A549 (cell line): ENCODE measurements around the gene SHISA6. TPM values are rescaled to one million over a fixed set of nuclear protein-coding genes. Genes with fewer than 3 reads are reported as not detected.

Source experiments
- ATAC-seq, 2 experiments: fragments of 200-7000 bp in 1 of 2; fragments of >200 bp in 1 of 2; cut with Nextera tagmentation in 1 of 2; cut with Tn5 transposase in 1 of 2; 3 replicates each; pipeline versions ENCODE4 v1.8.0 to v1.9.1; 2018 to 2020; ENCODE audit warnings: mild to moderate bottlenecking in 1 of 2, moderate library complexity in 1 of 2
- CTCF ChIA-PET: fragments of 300-600 bp; sonication (Branson Sonifier 250); formaldehyde crosslinking; extraction: SDS; loops from one replicate; lab custom pipeline; 2021; ENCODE audit warnings: antibody characterized with exemption, inconsistent platforms; lab: Yijun Ruan, JAX
- POLR2A ChIA-PET: fragments of 350-600 bp; formaldehyde crosslinking; extraction: SDS; loops from one replicate; lab custom pipeline; 2021; ENCODE audit warnings: antibody characterized with exemption, inconsistent platforms; lab: Yijun Ruan, JAX
- DNase-seq, 2 experiments: peaks; one replicate each; pipeline versions ENCODE4 v3.0.0 to v3.0.0-alpha.2; 2011 to 2016; ENCODE audit warnings: low read depth in 1 of 2, low spot score in 1 of 2
- FAIRE-seq: peaks from 2 replicates; lab custom pipeline; 2011; peaks lifted over from hg19 to GRCh38; lab: Jason Lieb, UNC
- H3K27ac ChIP-seq, 2 experiments: fragments of >200 bp; sonication (Bioruptor Twin); formaldehyde crosslinking; 3 replicates each; pipeline ENCODE4 v1.5.1; 2016 to 2017
- H3K4me1 ChIP-seq: fragments of >200 bp; sonication (Bioruptor Twin); formaldehyde crosslinking; 3 replicates; pipeline ENCODE4 v1.6.1; 2016
- H3K4me2 ChIP-seq: fragments of >200 bp; sonication (Bioruptor Twin); formaldehyde crosslinking; 3 replicates; pipeline ENCODE4 v1.6.1; 2016
- H3K4me3 ChIP-seq: fragments of >200 bp; sonication (Bioruptor Twin); formaldehyde crosslinking; 3 replicates; pipeline ENCODE4 v1.5.1; 2016
- H3K9me3 ChIP-seq: fragments of >200 bp; sonication (Bioruptor Twin); formaldehyde crosslinking; 3 replicates; pipeline ENCODE4 v1.6.1; 2016
- CEBPB ChIP-seq, 2 experiments: fragments of >200 bp in 1 of 2; sonication (Bioruptor Twin) in 1 of 2; formaldehyde crosslinking in 1 of 2; IDR thresholded peaks; 2 replicates each; pipeline ENCODE4 v1.6.1; 2012 to 2016
- CHD4 ChIP-seq: fragments of 200-600 bp; sonication (generic); IDR thresholded peaks from 2 replicates; pipeline ENCODE4 v1.6.1; 2016; ENCODE audit warnings: antibody characterized with exemption, mild to moderate bottlenecking, borderline replicate concordance
- EHF ChIP-seq: fragments of 250-450 bp; sonication (Bioruptor Pico); IDR thresholded peaks from 2 replicates; pipeline ENCODE4 v1.5.0; 2020; ENCODE audit warnings: mild to moderate bottlenecking
- FOXS1 ChIP-seq: fragments of 250-450 bp; sonication (Bioruptor Pico); IDR thresholded peaks from 2 replicates; pipeline ENCODE4 v1.5.0; 2020; ENCODE audit warnings: mild to moderate bottlenecking, moderate library complexity
- JUN ChIP-seq, 2 experiments: fragments of >200 bp; sonication (Bioruptor Twin); formaldehyde crosslinking; IDR thresholded peaks; 2 replicates in 1 of 2; 3 replicates in 1 of 2; pipeline ENCODE4 v1.6.1; 2016 to 2017
- JUNB ChIP-seq: fragments of >200 bp; sonication (Bioruptor Twin); formaldehyde crosslinking; IDR thresholded peaks from 2 replicates; pipeline ENCODE4 v1.6.1; 2016
- KDM1A ChIP-seq: fragments of 200-600 bp; sonication (generic); IDR thresholded peaks from 2 replicates; pipeline ENCODE4 v1.6.1; 2016; ENCODE audit warnings: low read depth, mild to moderate bottlenecking
- MAZ ChIP-seq: fragments of 150-350 bp; IDR thresholded peaks from 2 replicates; pipeline ENCODE4 v1.6.1; 2014; ENCODE audit warnings: antibody characterized with exemption, low read depth, low read length, borderline replicate concordance
- NFE2L2 ChIP-seq: fragments of 150-350 bp; conservative IDR thresholded peaks from 2 replicates; pipeline ENCODE4 v1.6.1; 2014; ENCODE audit warnings: low read length
- POLR2A ChIP-seq: IDR thresholded peaks from 2 replicates; pipeline ENCODE4 v1.6.1; 2012; ENCODE audit warnings: mild to moderate bottlenecking, low read length
- RAD21 ChIP-seq, 2 experiments: fragments of >200 bp in 1 of 2; sonication (Bioruptor Twin) in 1 of 2; formaldehyde crosslinking in 1 of 2; IDR thresholded peaks in 1 of 2; conservative IDR thresholded peaks in 1 of 2; 2 replicates in 1 of 2; 3 replicates in 1 of 2; pipeline ENCODE4 v1.6.1; 2012 to 2018; ENCODE audit warnings: inconsistent platforms in 1 of 2
- RARB ChIP-seq: fragments of 250-450 bp; sonication (Bioruptor Pico); IDR thresholded peaks from 2 replicates; pipeline ENCODE4 v1.8.0; 2021; ENCODE audit warnings: mild to moderate bottlenecking, moderate library complexity
- RCOR1 ChIP-seq: fragments of 150-350 bp; IDR thresholded peaks from 2 replicates; pipeline ENCODE4 v1.6.1; 2014; ENCODE audit warnings: antibody characterized with exemption, low read length, low read depth
- SMC3 ChIP-seq: fragments of >200 bp; sonication (Bioruptor Twin); formaldehyde crosslinking; IDR thresholded peaks from 3 replicates; pipeline ENCODE4 v1.6.1; 2018; ENCODE audit warnings: inconsistent platforms
- ZC3H11A ChIP-seq: fragments of 450-650 bp; IDR thresholded peaks from 2 replicates; pipeline ENCODE4 v1.6.1; 2014; ENCODE audit warnings: antibody characterized with exemption, mild to moderate bottlenecking
- ZFP36 ChIP-seq: fragments of 450-650 bp; IDR thresholded peaks from 2 replicates; pipeline ENCODE4 v1.6.1; 2014; ENCODE audit warnings: borderline replicate concordance; ENCODE audit not compliant: partially characterized antibody
- WGBS: methylation state at CpG from one replicate; pipeline ENCODE4 v1.1.6; 2017; ENCODE audit errors: missing lambda C conversion rate; 5-methylcytosine and 5-hydroxymethylcytosine counted together
- polyA plus RNA-seq, 4 experiments: library from polyadenylated mRNA; depleted of rRNA in 3 of 4; stranded (reverse); fragments of >200 nt; fragmentation: RNase III in 1 of 4; extraction: RNeasy Plus Mini Kit Qiagen cat#74134 plus additional on column Dnase treatment in 1 of 4; gene quantifications; 2 replicates in 3 of 4; 3 replicates in 1 of 4; pipeline ENCODE4 v1.2.3, GENCODE V29; 2011 to 2017
- TF ChIP-seq, protein P1 (sequence below): fragments of 200-600 bp; sonication (generic); IDR thresholded peaks from 2 replicates; pipeline ENCODE4 v1.6.1; 2016; ENCODE audit warnings: antibody characterized with exemption, mild to moderate bottlenecking, moderate library complexity
- TF ChIP-seq, protein P2 (sequence below): IDR thresholded peaks from 2 replicates; pipeline ENCODE4 v1.6.1; 2012
- TF ChIP-seq, protein P3 (sequence below): IDR thresholded peaks from 2 replicates; pipeline ENCODE4 v1.6.1; 2012; ENCODE audit warnings: low read depth, borderline replicate concordance
- TF ChIP-seq, protein P4 (sequence below): fragments of 150-350 bp; IDR thresholded peaks from 2 replicates; pipeline ENCODE4 v1.6.1; 2014; ENCODE audit warnings: low read depth, mild to moderate bottlenecking, low read length
- TF ChIP-seq, protein P5 (sequence below): fragments of 250-450 bp; sonication (Bioruptor Pico); IDR thresholded peaks from 2 replicates; pipeline ENCODE4 v1.5.0; 2020; ENCODE audit warnings: low read depth, mild to moderate bottlenecking, moderate library complexity
- TF ChIP-seq, protein P6 (sequence below): fragments of >200 bp; sonication (Bioruptor Twin); formaldehyde crosslinking; IDR thresholded peaks from 3 replicates; pipeline ENCODE4 v1.6.1; 2016

The SHISA6 gene
- polyA plus RNA-seq, 2 of the 4 experiments (the other 2 are of a cell fraction): not detected

DNA sequence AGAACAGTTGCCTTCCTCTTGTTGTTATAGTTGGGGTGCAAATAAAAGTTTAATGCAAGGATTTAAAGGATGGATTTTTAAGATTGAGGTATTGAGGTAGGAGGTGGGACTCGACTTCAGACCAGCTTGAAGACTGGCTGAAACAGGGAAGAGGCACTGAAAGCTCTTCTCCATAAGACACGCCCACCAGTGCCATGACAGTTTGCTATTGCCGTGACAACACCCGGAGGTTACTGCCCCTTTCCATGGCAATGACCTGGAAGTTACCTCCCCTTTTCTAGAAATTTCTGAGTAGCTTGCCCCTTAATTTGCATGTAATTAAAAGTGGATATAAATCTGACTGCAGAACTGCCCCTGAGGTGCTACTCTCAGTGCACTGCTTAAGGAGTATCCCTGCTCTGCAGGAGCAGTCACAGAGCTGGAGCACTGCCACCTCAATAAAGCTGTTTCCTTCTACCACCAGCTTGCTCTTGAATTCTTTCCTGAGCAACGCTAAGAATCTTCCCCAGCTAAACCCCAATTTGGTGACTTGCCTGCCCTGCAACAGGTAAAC, 122.6 kb downstream of the SHISA6 start (continued):
- TF ChIP-seq, protein P1, sequence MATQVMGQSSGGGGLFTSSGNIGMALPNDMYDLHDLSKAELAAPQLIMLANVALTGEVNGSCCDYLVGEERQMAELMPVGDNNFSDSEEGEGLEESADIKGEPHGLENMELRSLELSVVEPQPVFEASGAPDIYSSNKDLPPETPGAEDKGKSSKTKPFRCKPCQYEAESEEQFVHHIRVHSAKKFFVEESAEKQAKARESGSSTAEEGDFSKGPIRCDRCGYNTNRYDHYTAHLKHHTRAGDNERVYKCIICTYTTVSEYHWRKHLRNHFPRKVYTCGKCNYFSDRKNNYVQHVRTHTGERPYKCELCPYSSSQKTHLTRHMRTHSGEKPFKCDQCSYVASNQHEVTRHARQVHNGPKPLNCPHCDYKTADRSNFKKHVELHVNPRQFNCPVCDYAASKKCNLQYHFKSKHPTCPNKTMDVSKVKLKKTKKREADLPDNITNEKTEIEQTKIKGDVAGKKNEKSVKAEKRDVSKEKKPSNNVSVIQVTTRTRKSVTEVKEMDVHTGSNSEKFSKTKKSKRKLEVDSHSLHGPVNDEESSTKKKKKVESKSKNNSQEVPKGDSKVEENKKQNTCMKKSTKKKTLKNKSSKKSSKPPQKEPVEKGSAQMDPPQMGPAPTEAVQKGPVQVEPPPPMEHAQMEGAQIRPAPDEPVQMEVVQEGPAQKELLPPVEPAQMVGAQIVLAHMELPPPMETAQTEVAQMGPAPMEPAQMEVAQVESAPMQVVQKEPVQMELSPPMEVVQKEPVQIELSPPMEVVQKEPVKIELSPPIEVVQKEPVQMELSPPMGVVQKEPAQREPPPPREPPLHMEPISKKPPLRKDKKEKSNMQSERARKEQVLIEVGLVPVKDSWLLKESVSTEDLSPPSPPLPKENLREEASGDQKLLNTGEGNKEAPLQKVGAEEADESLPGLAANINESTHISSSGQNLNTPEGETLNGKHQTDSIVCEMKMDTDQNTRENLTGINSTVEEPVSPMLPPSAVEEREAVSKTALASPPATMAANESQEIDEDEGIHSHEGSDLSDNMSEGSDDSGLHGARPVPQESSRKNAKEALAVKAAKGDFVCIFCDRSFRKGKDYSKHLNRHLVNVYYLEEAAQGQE: no peak
- no peak for TF ChIP-seq ZC3H11A
- no peak for TF ChIP-seq RARB (CRISPR knock-in tag)
- no peak for TF ChIP-seq POLR2A
- no peak for TF ChIP-seq RCOR1
- TF ChIP-seq SMC3: no peak
- no peak for TF ChIP-seq JUN (IDR thresholded peaks at IDR 0.05)
- TF ChIP-seq, protein P2, sequence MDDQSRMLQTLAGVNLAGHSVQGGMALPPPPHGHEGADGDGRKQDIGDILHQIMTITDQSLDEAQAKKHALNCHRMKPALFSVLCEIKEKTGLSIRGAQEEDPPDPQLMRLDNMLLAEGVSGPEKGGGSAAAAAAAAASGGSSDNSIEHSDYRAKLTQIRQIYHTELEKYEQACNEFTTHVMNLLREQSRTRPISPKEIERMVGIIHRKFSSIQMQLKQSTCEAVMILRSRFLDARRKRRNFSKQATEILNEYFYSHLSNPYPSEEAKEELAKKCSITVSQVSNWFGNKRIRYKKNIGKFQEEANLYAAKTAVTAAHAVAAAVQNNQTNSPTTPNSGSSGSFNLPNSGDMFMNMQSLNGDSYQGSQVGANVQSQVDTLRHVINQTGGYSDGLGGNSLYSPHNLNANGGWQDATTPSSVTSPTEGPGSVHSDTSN: no peak
- no peak for TF ChIP-seq RAD21 (conservative IDR thresholded peaks at IDR 0.05 in 1 of 2, IDR thresholded peaks at IDR 0.05 in 1 of 2)
- no peak for TF ChIP-seq NFE2L2
- no peak for TF ChIP-seq ZFP36
- no peak for TF ChIP-seq MAZ

DNA sequence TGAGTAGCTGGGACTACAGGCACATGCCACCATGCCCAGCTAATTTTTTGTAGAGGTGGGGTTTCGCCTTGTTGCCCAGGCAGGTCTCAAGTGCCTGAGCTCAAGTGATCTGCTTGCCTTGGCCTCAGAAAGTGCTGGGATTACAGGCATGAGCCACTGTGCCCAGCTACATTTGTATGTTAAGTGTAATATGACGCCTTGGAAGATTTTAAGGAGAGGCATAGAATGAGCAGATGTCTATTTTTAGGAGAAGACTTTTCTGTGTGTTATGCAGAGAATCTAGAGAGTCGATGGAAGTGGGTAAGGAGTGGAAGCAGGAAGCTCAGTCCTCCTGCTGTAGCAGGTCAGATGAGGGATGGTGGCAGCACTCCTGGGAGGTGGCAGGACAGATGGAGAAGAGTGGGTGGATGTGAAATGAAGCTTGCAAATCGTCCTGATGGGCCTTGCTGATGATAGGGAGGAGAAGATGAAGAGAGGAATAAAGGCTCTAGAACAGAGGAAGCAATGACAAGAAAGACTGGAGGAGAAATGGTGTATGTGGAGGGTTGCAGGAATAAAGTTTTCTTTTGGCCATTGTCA, 125.3 kb downstream of the SHISA6 start:
- Histone ChIP-seq H3K9me3 (no peaks in the 10 kb centered on the region), H3K4me2 (no peak overlapping the region), H3K4me1 (no peaks in the 10 kb centered on the region), H3K27ac (no peak overlapping the region), H3K4me3 (no peak overlapping the region)
- WGBS: 3% methylated on average over 4 of the region's 4 CpGs
- FAIRE-seq (no peak), ATAC-seq (no peak), DNase-seq (no peak)
- TF ChIP-seq EHF (CRISPR knock-in tag): no peak
- no peak for TF ChIP-seq SMC3
- TF ChIP-seq KDM1A: no peak
- no peak for TF ChIP-seq RAD21 (conservative IDR thresholded peaks at IDR 0.05 in 1 of 2, IDR thresholded peaks at IDR 0.05 in 1 of 2)
- TF ChIP-seq CEBPB (IDR thresholded peaks at IDR 0.05): no peak
- TF ChIP-seq, protein P3, sequence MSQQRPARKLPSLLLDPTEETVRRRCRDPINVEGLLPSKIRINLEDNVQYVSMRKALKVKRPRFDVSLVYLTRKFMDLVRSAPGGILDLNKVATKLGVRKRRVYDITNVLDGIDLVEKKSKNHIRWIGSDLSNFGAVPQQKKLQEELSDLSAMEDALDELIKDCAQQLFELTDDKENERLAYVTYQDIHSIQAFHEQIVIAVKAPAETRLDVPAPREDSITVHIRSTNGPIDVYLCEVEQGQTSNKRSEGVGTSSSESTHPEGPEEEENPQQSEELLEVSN: no peak
- TF ChIP-seq, protein P4, sequence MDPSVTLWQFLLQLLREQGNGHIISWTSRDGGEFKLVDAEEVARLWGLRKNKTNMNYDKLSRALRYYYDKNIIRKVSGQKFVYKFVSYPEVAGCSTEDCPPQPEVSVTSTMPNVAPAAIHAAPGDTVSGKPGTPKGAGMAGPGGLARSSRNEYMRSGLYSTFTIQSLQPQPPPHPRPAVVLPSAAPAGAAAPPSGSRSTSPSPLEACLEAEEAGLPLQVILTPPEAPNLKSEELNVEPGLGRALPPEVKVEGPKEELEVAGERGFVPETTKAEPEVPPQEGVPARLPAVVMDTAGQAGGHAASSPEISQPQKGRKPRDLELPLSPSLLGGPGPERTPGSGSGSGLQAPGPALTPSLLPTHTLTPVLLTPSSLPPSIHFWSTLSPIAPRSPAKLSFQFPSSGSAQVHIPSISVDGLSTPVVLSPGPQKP: no peak
- TF ChIP-seq FOXS1 (CRISPR knock-in tag): no peak
- CTCF ChIA-PET: no interaction called here
- POLR2A ChIA-PET: no interaction called here

DNA sequence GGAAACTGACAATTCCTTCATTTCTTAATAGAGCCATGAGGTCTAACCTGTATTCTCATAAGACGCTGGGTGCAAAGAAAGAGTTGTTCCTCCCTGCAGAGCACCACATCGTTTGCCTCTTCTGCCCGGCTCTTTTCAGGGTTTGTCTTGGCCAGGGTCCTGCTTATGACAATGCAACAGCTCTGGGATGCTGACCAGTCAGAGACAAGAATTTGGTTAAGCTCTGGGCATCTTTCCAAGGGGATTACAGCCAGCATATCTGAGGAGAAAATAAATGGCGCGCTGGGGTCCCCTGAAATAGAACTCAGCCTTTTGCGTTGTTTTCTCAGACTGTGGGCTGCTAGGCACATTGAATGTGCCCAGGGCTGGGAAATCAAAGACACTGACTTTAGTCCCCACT, 128.6 kb downstream of the SHISA6 start:
- FAIRE-seq (no peak), DNase-seq (no peak), ATAC-seq (no peak)
- Histone ChIP-seq H3K4me3 (no peak overlapping the region), H3K4me2 (no peak overlapping the region), H3K4me1 (no peaks in the 10 kb centered on the region), H3K27ac (no peak overlapping the region), H3K9me3 (no peaks in the 10 kb centered on the region)
- WGBS: 29% methylated on average over 6 of the region's 6 CpGs
- POLR2A ChIA-PET: no interaction called here
- CTCF ChIA-PET: no interaction called here
- no peak for TF ChIP-seq ZFP36
- TF ChIP-seq, protein P5, sequence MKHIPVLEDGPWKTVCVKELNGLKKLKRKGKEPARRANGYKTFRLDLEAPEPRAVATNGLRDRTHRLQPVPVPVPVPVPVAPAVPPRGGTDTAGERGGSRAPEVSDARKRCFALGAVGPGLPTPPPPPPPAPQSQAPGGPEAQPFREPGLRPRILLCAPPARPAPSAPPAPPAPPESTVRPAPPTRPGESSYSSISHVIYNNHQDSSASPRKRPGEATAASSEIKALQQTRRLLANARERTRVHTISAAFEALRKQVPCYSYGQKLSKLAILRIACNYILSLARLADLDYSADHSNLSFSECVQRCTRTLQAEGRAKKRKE: no peak
- TF ChIP-seq CHD4: no peak
- no peak for TF ChIP-seq JUNB
- TF ChIP-seq, protein P1: no peak
- TF ChIP-seq, protein P6, sequence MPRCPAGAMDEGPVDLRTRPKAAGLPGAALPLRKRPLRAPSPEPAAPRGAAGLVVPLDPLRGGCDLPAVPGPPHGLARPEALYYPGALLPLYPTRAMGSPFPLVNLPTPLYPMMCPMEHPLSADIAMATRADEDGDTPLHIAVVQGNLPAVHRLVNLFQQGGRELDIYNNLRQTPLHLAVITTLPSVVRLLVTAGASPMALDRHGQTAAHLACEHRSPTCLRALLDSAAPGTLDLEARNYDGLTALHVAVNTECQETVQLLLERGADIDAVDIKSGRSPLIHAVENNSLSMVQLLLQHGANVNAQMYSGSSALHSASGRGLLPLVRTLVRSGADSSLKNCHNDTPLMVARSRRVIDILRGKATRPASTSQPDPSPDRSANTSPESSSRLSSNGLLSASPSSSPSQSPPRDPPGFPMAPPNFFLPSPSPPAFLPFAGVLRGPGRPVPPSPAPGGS: no peak
- no peak for TF ChIP-seq SMC3
- TF ChIP-seq RARB (CRISPR knock-in tag): no peak
